ENCODE measurements around the gene TIPIN. TPM values are rescaled to one million over a fixed set of nuclear protein-coding genes. Genes with fewer than 3 reads are reported as not detected.

TIPIN gene
- total RNA-seq, 3 donors from 2014 or later: 63.8 to 79.6 (median 69.3) TPM

Other genes with a start within 250 kb of the TIPIN start
- not detected for gene MEGF11, start 102.9 kb downstream of the TIPIN start, total RNA-seq
- 10 to 100 TPM; 22.7 to 32.1 (median 26.3) TPM for gene DIS3L, start 63.1 kb downstream of the TIPIN start, total RNA-seq
- 10 to 100 TPM; 71.8 to 77.6 (median 75.3) TPM for gene MAP2K1, start 30.2 kb upstream of the TIPIN start, total RNA-seq
- 10 to 100 TPM; 45.2 to 59.9 (median 53.3) TPM for gene SNAPC5, start 141.1 kb upstream of the TIPIN start, total RNA-seq
- 1,000 to 10,000 TPM; 4,816 to 5,229 (median 5,007) TPM for gene RPL4, start 148.2 kb upstream of the TIPIN start, total RNA-seq
- 10 to 100 TPM; 32.5 to 35.0 (median 32.8) TPM for gene ZWILCH, start 148.6 kb upstream of the TIPIN start, total RNA-seq
- gene LCTL, start 209.3 kb upstream of the TIPIN start, total RNA-seq: not detected